GM19023 (cell line): ENCODE measurements around the gene NDST3.
A peak's percentile ranks its signal among the peaks of the same experiment; 100 is the strongest.
"Not testable (repeated sequence)": the region's sequence is repeated elsewhere in the genome, so short reads cannot be mapped to it uniquely, and the experiment has no call there.

Experiments
- ATAC-seq: cut with Tn5 transposase; IDR thresholded peaks from one replicate; pipeline ENCODE4 v1.9.1; 2021; ENCODE audit warnings: mild to moderate bottlenecking, moderate library complexity; ENCODE audit not compliant: unreplicated experiment

NDST3 gene

DNA sequence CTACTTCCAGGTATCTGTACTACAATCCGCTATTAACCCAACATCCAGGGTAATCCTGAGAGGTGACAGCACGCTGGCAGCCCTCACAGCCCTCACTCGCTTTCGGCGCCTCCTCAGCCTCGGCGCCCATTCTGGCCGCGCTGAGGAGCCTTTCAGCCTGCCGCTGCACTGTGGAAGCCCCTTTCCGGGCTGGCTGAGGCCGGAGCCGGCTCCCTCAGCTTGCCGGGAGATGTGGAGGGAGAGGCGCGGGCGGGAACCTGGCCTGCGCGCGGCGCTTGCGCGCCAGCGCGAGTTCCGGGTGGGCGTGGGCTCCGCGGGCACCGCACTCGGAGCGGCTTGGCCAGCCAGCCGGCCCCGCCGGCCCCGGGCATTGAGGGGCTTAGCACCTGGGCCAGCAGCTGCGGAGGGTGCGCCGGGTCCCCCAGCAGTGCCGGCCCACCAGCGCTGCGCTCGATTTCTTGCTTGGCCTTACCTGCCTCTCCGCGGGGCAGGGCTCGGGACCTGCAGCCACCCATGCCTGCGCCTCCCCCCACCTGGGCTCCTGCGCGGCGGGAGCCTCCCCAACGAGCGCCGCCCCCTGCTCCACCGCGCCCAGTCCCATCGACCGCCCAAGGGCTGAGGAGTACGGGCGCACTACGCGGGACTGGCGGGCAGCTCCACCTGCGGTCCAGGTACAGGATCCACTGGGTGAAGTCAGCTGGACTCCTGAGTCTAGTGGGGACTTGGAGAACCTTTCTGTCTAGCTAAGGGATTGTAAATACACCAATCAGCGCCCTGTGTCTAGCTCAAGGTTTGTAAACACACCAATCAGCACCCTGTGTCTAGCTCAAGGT lies 231.2 kb downstream of the NDST3 start:
- peak; percentile 45 for ATAC-seq

GRCh38 chr4:118266145-118266496 lies 231.8 kb downstream of the NDST3 start:
- not testable (repeated sequence) for ATAC-seq

GRCh38 chr4:118268780-118269179 lies 234.5 kb downstream of the NDST3 start:
- ATAC-seq = no peak

GRCh38 chr4:118270492-118270891 lies 236.2 kb downstream of the NDST3 start:
- no peak for ATAC-seq

- no peak for ATAC-seq
Observed at GRCh38 chr4:118271788-118272187, 237.5 kb downstream of the NDST3 start.

- ATAC-seq = no peak
Observed at GRCh38 chr4:118273642-118274041, 239.4 kb downstream of the NDST3 start.

DNA sequence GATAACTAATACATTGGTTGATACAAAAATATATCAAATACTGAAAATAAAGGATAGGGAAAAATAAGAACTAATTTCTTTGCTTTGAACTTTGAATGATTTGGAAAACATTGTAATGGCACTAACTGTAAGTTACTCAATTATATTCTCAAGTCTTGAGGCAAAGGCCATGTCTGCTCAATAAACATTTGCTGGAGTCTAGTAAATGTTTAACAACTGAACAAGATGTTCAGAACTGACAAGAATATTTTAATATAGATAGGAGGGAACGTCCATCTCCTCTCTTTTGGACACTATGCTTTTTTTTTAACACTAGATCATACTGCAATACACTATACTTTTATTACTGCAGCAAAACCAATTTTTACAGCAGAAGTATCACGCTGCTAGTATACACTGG lies 242.3 kb downstream of the NDST3 start:
- ATAC-seq = no peak

DNA sequence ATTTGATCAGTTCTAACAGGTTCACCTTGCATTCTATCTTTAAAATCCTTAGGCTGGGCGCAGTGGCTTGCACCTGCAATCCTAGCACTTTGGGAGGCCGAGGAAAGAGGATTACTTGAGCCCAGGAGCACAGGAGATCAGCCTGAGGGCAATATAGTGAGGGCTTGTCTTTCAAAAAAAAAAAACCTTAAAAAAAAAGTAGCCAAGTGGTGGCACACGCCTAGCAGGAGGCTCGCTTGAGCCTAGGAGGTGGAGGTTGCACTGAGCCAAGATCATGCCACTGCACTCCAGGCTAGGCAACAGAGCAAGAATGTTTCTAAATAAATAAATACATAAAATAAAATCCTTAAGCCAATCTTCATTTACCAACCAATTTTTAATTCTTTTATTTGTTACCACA lies 243.0 kb downstream of the NDST3 start:
- ATAC-seq = no peak

DNA sequence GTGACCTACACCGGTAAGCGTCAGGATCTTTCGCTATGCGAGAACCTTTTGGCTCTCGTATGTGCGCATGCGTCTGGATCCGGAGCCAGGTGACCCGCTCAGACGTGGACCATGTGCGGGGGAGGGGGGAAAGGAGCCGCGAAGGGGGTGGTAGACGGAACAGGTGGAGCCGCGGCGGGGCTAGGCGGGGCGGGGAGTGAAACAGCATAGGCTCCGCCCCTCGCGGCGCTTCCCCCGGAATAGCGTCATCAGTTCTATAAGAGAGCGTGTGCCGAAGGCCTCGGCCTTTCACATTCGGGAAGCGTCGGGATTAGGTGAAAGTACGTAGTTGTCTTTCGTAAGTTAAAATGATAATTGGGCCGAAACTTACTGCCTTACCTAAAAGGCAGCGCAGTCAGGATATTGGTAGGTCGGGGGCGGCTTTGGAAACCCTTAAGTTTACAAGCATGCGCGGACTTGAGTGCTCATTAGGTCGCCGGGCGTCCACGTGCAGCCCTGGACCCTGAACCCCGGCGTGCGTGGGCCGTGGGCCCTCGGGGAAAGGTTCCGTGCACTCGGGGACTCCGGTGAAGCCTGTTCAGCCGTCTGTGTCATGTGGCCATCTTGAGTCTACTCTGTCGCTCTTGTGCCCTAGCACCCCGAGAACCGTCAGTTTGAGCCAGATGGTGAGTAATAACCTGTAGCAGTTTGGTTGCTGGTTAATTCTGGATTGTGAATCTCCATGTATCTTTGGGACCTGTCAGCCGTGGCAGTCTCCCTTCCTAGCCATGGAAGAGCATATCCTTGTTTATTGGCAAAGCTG lies 244.4 kb downstream of the NDST3 start:
- peak; percentile 88 for ATAC-seq

- no peak for ATAC-seq
Observed at GRCh38 chr4:118279328-118279727, 245.0 kb downstream of the NDST3 start.

GRCh38 chr4:118279920-118280432 lies 245.7 kb downstream of the NDST3 start:
- no peak for ATAC-seq

- ATAC-seq = no peak
Observed at GRCh38 chr4:118280501-118281218, 246.4 kb downstream of the NDST3 start.

- ATAC-seq = no peak
Observed at GRCh38 chr4:118281611-118282442, 247.5 kb downstream of the NDST3 start.

DNA sequence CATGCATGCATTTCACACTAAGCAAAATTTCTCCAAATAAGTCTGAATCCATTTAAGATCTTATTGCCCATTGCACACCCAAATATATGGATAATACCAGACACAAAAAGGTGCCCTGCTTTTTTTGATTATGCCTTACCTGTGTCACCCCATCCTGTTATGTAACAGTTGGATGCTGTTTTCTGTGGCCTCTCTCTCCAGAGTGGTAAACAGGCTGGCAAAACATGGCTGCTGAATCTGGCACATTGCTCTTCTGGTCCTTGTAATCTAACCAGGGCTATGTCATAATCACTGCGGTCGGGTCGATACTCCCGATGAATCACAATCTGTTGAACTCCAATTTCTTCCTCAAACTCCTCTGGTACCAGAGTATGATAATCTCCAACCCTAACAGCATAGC lies 248.4 kb downstream of the NDST3 start:
- ATAC-seq = no peak

DNA sequence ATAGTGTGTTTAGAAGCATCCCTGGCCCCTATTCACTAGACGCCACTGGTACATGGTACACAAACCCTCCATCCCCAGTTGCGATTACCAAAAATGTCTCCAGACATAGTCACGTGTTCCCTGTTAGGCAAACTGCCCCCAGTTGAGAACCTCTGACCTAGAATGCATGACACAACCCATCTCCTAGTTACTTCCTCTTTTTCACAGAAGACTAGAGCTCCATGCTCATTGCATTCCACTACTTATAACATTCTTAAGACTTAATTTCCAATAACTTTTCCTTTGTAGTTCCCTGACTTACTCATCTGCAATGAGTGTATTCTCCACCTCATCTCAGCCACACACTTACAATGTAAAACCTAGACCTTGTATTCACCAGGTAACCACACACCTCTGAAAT lies 249.9 kb downstream of the NDST3 start:
- peak; percentile 38 for ATAC-seq

- no peak for ATAC-seq
Observed at GRCh38 chr4:118285931-118286330, 251.6 kb downstream of the NDST3 start.

- ATAC-seq = no peak
Observed at GRCh38 chr4:118286685-118287084, 252.4 kb downstream of the NDST3 start.

- ATAC-seq = no peak
Observed at GRCh38 chr4:118287711-118288451, 253.6 kb downstream of the NDST3 start.

GRCh38 chr4:118289794-118290193 lies 255.5 kb downstream of the NDST3 start:
- ATAC-seq = no peak

GRCh38 chr4:118290951-118291350 lies 256.7 kb downstream of the NDST3 start:
- no peak for ATAC-seq
